Raji (cell line): ENCODE data around the gene NUDT9.

Experiments
- POLR2A ChIP-seq: IDR thresholded peaks from 2 replicates; pipeline ENCODE4 v1.6.1; 2011; ENCODE audit warnings: low read depth, low read length, control low read depth; ENCODE audit not compliant: insufficient read depth

NUDT9 gene

GRCh38 chr4:87498446-87498900 lies 76.1 kb downstream of the NUDT9 start:
- TF ChIP-seq POLR2A = no peak

- no peak for TF ChIP-seq POLR2A
Measured at GRCh38 chr4:87499403-87500091, 77.2 kb downstream of the NUDT9 start.

GRCh38 chr4:87500092-87500462 lies 77.7 kb downstream of the NUDT9 start:
- TF ChIP-seq POLR2A = no peak

DNA sequence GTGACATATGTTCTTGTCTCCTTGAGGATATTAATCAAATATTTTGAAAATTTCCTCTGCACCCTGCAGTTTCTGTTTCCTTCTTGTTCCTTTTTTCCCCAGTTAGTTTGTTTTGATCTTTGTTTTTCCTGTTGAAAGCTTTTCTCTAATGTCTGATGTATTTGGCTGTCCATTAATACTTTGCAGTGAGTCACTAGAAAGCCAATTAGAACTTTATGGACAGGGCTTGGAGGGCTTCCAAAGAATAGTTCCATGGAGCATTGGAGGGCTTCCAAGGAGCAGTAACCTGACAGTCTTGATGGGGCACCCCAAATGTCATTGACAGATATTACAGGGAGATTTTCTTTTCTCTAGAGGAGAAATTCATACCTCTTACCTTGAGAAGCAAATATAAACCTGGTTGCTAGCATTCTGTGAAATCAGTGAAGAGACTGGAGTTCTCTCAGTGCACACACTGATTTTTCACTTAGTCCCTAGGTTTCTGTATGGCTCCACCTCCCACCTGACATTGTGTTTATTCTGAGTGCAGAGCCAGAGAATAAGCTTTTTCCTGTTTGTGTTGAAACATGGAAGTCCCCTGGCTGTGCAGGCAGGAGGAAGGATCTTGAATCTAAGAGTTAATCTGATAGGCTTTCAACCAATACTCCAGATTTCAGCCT lies 80.3 kb downstream of the NUDT9 start:
- no peak for TF ChIP-seq POLR2A

DNA sequence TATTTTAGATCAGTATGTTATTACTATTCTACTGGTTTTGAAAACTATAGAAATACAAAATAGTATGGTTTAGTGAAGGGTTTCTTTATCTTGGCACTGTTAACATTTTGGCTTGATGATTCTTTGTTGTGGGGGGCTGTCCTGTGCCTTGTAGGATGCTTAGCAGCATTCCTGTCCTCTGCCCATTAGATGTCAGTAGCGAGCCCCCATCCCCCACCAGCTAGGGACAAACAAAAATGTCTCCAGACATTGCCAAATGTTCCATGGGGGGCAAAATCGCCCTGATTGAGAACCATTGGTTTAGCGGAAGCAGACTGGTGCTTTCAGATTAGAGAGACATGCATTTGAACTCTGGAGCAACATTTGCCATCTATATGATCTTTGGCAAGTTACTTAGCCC lies 83.5 kb downstream of the NUDT9 start:
- TF ChIP-seq POLR2A = no peak

GRCh38 chr4:87506974-87507701 lies 84.8 kb downstream of the NUDT9 start:
- TF ChIP-seq POLR2A = no peak
